Trophoblast cell (in vitro differentiated cells and primary cell): Measurements from ENCODE around the gene FGF3.

Experiments used
- DNase-seq, 2 donors: peaks; one replicate each; pipeline ENCODE4 v3.0.0-alpha.2; 2016
- H2AFZ ChIP-seq: 2 replicates; pipeline ENCODE4 v1.6.1; 2013; ENCODE audit warnings: low read length, moderate library complexity, mild to moderate bottlenecking; ENCODE audit not compliant: insufficient read depth, poor library complexity
- H2AK5ac ChIP-seq: 2 replicates; pipeline ENCODE4 v1.6.1; 2013; ENCODE audit warnings: mild to moderate bottlenecking, low read length
- H2BK120ac ChIP-seq: 2 replicates; pipeline ENCODE4 v1.6.1; 2013; ENCODE audit warnings: low read length, mild to moderate bottlenecking, moderate library complexity; ENCODE audit not compliant: insufficient read depth, poor library complexity
- H2BK12ac ChIP-seq: 2 replicates; pipeline ENCODE4 v1.6.1; 2013; ENCODE audit warnings: mild to moderate bottlenecking, low read length, moderate library complexity
- H2BK5ac ChIP-seq: 2 replicates; pipeline ENCODE4 v1.6.1; 2013; ENCODE audit warnings: low read length, low read depth, moderate library complexity, mild to moderate bottlenecking; ENCODE audit not compliant: poor library complexity
- H3K14ac ChIP-seq: 2 replicates; pipeline ENCODE4 v1.6.1; 2013; ENCODE audit warnings: mild to moderate bottlenecking, low read length
- H3K18ac ChIP-seq: 2 replicates; pipeline ENCODE4 v1.6.1; 2013; ENCODE audit warnings: mild to moderate bottlenecking, low read length
- H3K23ac ChIP-seq: 2 replicates; pipeline ENCODE4 v1.6.1; 2013; ENCODE audit warnings: low read length
- H3K27ac ChIP-seq: 2 replicates; pipeline ENCODE4 v1.5.1; 2013; ENCODE audit warnings: low read depth, mild to moderate bottlenecking, inconsistent platforms, low read length, moderate library complexity
- H3K27me3 ChIP-seq: 2 replicates; pipeline ENCODE4 v1.6.1; 2013; ENCODE audit warnings: inconsistent platforms, mild to moderate bottlenecking, low read length, moderate library complexity; ENCODE audit not compliant: insufficient read depth
- H3K36me3 ChIP-seq, 2 experiments: 1 replicate in 1 of 2; 2 replicates in 1 of 2; pipeline ENCODE4 v1.6.1; 2013; ENCODE audit warnings: low read length in 2 of 2, mild to moderate bottlenecking in 2 of 2, moderate library complexity in 1 of 2; ENCODE audit not compliant: insufficient read depth in 2 of 2, control insufficient read depth in 1 of 2
- H3K4ac ChIP-seq: 2 replicates; pipeline ENCODE4 v1.6.1; 2013; ENCODE audit warnings: low read depth, mild to moderate bottlenecking, low read length, moderate library complexity
- H3K4me1 ChIP-seq, 2 experiments: 1 replicate in 1 of 2; 2 replicates in 1 of 2; pipeline ENCODE4 v1.6.1; 2013; ENCODE audit warnings: low read length in 2 of 2, mild to moderate bottlenecking in 2 of 2, moderate library complexity in 1 of 2; ENCODE audit not compliant: insufficient read depth in 2 of 2, control insufficient read depth in 1 of 2
- H3K4me2 ChIP-seq: 2 replicates; pipeline ENCODE4 v1.6.1; 2013; ENCODE audit warnings: inconsistent platforms, mild to moderate bottlenecking, low read length, moderate library complexity
- H3K4me3 ChIP-seq: 2 replicates; pipeline ENCODE4 v1.5.1; 2013; ENCODE audit warnings: mild to moderate bottlenecking, low read depth, low read length, inconsistent platforms
- H3K79me1 ChIP-seq: one replicate; pipeline ENCODE4 v1.6.1; 2013; ENCODE audit warnings: low read length
- H3K79me2 ChIP-seq: 2 replicates; pipeline ENCODE4 v1.6.1; 2013; ENCODE audit warnings: low read length, mild to moderate bottlenecking; ENCODE audit not compliant: control insufficient read depth, insufficient read depth, poor library complexity
- H3K9ac ChIP-seq: 2 replicates; pipeline ENCODE4 v1.6.1; 2013; ENCODE audit warnings: mild to moderate bottlenecking, low read length
- H3K9me3 ChIP-seq: 2 replicates; pipeline ENCODE4 v1.6.1; 2013; ENCODE audit warnings: low read depth, mild to moderate bottlenecking, control low read depth, inconsistent platforms, low read length; ENCODE audit not compliant: insufficient read depth
- H4K12ac ChIP-seq: 2 replicates; pipeline ENCODE4 v1.6.1; 2013; ENCODE audit warnings: low read depth, mild to moderate bottlenecking, low read length, moderate library complexity
- H4K8ac ChIP-seq: 2 replicates; pipeline ENCODE4 v1.6.1; 2013; ENCODE audit warnings: low read depth, mild to moderate bottlenecking, low read length, moderate library complexity
- H4K91ac ChIP-seq: one replicate; pipeline ENCODE4 v1.6.1; 2013; ENCODE audit warnings: low read depth, mild to moderate bottlenecking, low read length, moderate library complexity
- WGBS: extraction: QIAGEN DNeasy Blood & Tissue Kit; methylation state at CpG from one replicate; pipeline ENCODE4 v1.1.7; 2013; ENCODE audit warnings: missing lambda C conversion rate; ENCODE audit not compliant: insufficient read length, insufficient coverage; ENCODE audit errors: extremely low coverage; 5-methylcytosine and 5-hydroxymethylcytosine counted together

FGF3 gene

DNA sequence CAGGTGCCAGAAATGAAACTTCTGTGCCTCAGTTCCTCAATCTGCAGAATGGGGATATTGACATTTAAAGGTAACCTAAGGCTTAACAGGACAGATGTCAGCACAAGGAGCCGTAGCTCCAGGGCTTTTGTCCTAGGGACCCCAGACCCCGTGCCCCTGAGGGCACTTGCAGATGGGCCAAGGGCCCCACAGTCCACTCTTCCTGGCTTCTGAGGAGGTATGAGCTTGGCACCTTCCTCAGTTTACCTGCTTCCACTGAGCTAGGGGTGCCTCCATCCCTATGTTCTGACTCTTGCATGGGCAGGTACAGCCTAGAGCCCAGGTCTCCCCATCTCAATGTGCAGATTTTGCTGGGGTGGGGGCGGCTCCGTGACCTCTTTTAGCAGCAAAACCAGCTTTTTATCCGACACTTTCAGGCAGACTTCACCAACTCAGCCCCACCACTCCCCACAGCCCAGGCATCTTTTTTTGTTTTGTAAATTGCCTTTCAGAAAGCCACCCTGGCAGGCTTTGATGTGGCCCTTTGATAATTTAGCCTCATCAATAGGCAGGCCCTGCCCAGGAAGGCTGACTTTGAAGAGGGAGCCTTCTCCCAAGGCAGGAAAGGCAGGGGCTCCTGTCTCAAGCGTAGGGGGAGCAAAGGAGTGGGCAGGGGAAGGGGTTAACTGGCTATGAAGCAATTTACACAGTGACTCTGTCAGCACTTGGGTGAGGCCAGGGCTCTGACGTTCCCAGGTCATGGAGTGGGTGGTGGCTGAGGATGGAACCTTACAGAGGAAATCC is 23.7 kb upstream of the FGF3 start:
- Histone ChIP-seq H3K4me3 (peak overlapping the region; percentile 19), H3K4me2 (no peak overlapping the region), H3K9me3 (peaks cover 2% of the 10 kb centered on the region), H4K91ac (no peak overlapping the region), H3K27ac (no peak overlapping the region), H3K27me3 (no peaks in the 10 kb centered on the region), H2BK12ac (no peak overlapping the region), H3K79me1 (no peaks in the 10 kb centered on the region), H3K23ac (no peak overlapping the region), H4K12ac (no peak overlapping the region), H2AFZ (no peak overlapping the region), H3K18ac (no peak overlapping the region), H2BK5ac (no peak overlapping the region), H3K4ac (no peak overlapping the region), H3K9ac (no peak overlapping the region), H3K79me2 (no peaks in the 10 kb centered on the region), H3K36me3 (no peaks in the 10 kb centered on the region), H2BK120ac (no peak overlapping the region), H3K4me1 (no peaks in the 10 kb centered on the region), H4K8ac (no peak overlapping the region), H2AK5ac (no peak overlapping the region), H3K14ac (no peak overlapping the region)
- no CpG with 5 or more reads among the region's 7 CpGs for whole genome bisulfite sequencing
- DNase-seq = no peak

DNA sequence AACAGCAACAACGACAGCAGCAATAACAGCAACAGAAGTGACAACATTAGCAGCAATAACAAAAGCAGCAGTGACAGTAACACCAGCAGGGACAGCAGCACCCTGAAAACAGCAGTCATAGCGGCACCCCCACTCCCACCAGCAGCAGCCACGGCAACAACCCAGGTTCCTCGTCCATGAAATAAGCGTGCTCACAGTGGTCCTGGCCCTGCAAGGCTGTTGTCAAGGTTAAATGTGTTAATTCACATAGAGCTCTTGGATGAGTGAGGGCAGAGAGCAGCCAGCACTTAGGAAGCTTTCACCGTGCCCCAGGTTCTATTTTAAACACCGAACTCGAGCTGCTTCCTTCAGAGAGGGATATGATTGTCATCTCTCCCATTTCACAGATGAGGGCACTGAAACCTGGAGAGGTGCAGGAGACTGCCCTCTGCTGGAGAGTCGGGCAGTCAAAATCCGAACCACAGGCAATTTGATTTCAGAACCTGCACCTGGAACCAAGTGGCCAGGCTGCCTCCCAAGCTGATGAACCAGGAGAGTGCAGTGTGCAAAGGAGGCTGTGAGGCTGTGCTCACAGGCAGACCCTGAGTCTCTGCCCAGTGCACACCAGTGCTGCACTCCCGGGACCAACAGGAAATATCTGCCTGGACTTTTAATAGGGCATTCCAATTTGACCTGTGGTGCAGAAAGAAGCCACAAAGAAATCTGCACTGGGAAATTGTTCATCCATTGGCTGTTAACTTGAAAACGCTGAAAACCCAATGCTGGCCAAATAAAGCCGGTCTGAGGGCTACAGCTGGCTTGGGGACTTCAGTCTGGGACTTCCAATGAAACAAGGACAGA is 22.9 kb upstream of the FGF3 start:
- no peak overlapping the region for H4K8ac ChIP-seq
- no peaks in the 10 kb centered on the region for H3K79me2 ChIP-seq
- no peak overlapping the region for H3K9ac ChIP-seq
- no peaks in the 10 kb centered on the region for H3K4me1 ChIP-seq
- H3K79me1 ChIP-seq = no peaks in the 10 kb centered on the region
- no peak overlapping the region for H2BK12ac ChIP-seq
- H3K9me3 ChIP-seq = peaks cover 2% of the 10 kb centered on the region
- H2BK5ac ChIP-seq = no peak overlapping the region
- H3K27me3 ChIP-seq = no peaks in the 10 kb centered on the region
- no peak overlapping the region for H2AK5ac ChIP-seq
- no peak overlapping the region for H3K27ac ChIP-seq
- peak; percentile 62 to 88 for DNase-seq
- no peak overlapping the region for H3K4ac ChIP-seq
- no peak overlapping the region for H3K14ac ChIP-seq
- H4K12ac ChIP-seq = no peak overlapping the region
- no peak overlapping the region for H3K18ac ChIP-seq
- H2BK120ac ChIP-seq = no peak overlapping the region
- no peak overlapping the region for H4K91ac ChIP-seq
- no peaks in the 10 kb centered on the region for H3K36me3 ChIP-seq
- no CpG with 5 or more reads among the region's 13 CpGs for WGBS
- H3K23ac ChIP-seq = no peak overlapping the region
- H3K4me3 ChIP-seq = no peak overlapping the region
- no peak overlapping the region for H3K4me2 ChIP-seq
- no peak overlapping the region for H2AFZ ChIP-seq

DNA sequence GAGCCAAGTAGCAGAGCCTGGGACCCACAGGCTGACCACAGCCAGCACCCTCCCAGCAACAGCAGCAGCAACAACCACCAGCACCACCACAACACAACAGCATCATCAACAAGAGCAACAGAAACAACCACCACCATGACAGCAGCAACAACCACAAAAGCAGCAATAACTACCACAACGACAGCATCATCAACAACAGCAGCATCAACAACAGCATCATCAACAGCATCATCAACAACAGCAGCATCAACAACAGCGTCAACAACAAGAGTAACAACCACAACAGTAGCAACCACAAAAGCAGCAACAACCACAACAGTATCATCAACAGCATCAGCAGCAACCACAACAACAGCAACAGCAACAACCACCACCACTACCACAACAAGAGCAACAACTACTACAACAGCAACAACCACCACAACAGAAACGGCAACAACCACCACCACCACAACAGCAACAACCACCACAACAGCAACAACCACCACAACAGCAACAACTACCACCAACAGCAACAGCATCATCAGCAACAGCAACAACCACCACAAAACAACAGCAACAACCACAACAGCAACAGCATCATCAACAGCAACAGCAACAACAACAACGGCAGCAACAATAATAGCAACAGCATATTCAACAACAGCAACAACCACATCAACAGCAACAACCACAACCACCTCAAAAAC is 22.1 kb upstream of the FGF3 start:
- peak overlapping the region; percentile 38 for H3K4me3 ChIP-seq
- no peak overlapping the region for H4K12ac ChIP-seq
- no peaks in the 10 kb centered on the region for H3K36me3 ChIP-seq
- no peak overlapping the region for H2AFZ ChIP-seq
- no peak overlapping the region for H2BK12ac ChIP-seq
- H3K27me3 ChIP-seq = no peaks in the 10 kb centered on the region
- no peak overlapping the region for H3K23ac ChIP-seq
- H3K14ac ChIP-seq = no peak overlapping the region
- no peak overlapping the region for H4K91ac ChIP-seq
- H2BK120ac ChIP-seq = no peak overlapping the region
- H3K4ac ChIP-seq = no peak overlapping the region
- peaks cover 2% of the 10 kb centered on the region for H3K9me3 ChIP-seq
- H3K4me2 ChIP-seq = no peak overlapping the region
- no peaks in the 10 kb centered on the region for H3K79me1 ChIP-seq
- H4K8ac ChIP-seq = no peak overlapping the region
- H3K79me2 ChIP-seq = no peaks in the 10 kb centered on the region
- WGBS = no CpG with 5 or more reads among the region's 4 CpGs
- no peak overlapping the region for H3K27ac ChIP-seq
- no peaks in the 10 kb centered on the region for H3K4me1 ChIP-seq
- H3K18ac ChIP-seq = no peak overlapping the region
- no peak overlapping the region for H2BK5ac ChIP-seq
- no peak for DNase-seq
- no peak overlapping the region for H3K9ac ChIP-seq
- H2AK5ac ChIP-seq = no peak overlapping the region

DNA sequence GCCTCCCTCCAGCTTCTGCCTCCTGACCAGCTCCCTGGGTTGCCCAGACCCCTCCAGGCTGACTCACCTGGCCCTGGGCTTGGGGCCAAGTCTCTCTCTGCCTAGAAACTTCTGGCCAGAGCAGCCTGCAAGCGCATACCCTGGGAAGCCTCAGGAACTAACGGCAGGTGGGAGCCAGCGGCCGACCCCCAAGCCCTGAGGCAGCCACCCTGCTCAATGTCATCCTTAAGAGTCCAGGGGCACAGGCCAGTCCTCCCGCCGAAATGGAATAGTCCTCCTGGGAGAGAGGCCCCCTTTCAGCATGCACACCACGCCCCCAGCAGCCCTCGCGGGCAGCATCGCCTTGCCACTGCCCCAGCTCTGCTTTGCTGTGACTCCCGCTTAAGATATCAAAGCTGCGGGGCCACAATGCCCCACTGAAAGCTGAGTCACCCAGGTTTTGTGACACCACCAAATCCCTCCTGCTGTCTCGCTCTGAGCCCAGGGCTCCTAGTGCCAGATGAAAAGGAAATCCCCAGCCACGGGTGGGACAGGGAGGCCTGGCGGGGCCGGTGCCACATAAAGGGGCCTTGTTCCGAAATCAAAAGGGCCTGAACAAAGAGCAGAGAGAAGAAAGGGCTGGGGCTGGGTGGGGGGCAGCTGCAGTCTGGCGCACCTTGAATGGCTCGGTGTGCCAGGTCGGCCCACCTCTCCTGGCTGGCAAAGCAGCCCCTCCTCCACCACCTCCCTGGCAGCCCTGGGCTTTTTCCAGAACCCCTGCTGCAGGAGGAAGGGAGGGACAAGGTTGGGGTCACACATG is 21.4 kb upstream of the FGF3 start:
- no peaks in the 10 kb centered on the region for H3K79me2 ChIP-seq
- WGBS = no CpG with 5 or more reads among the region's 20 CpGs

More for the DNA sequence above, 21.4 kb upstream of the FGF3 start:
- H3K9me3 ChIP-seq = peaks cover 2% of the 10 kb centered on the region
- H4K8ac ChIP-seq = no peak overlapping the region
- H3K79me1 ChIP-seq = no peaks in the 10 kb centered on the region
- no peaks in the 10 kb centered on the region for H3K36me3 ChIP-seq
- H3K14ac ChIP-seq = no peak overlapping the region
- H3K27ac ChIP-seq = no peak overlapping the region
- H2AK5ac ChIP-seq = no peak overlapping the region
- H2BK12ac ChIP-seq = no peak overlapping the region
- H4K91ac ChIP-seq = no peak overlapping the region
- H3K4me1 ChIP-seq = no peaks in the 10 kb centered on the region
- no peaks in the 10 kb centered on the region for H3K27me3 ChIP-seq
- no peak overlapping the region for H4K12ac ChIP-seq
- H3K4ac ChIP-seq = no peak overlapping the region
- no peak overlapping the region for H3K9ac ChIP-seq
- no peak overlapping the region for H2BK5ac ChIP-seq
- H2BK120ac ChIP-seq = no peak overlapping the region
- no peak overlapping the region for H3K4me2 ChIP-seq
- no peak overlapping the region for H3K23ac ChIP-seq
- DNase-seq = no peak
- no peak overlapping the region for H2AFZ ChIP-seq
- H3K4me3 ChIP-seq = no peak overlapping the region
- H3K18ac ChIP-seq = no peak overlapping the region
